IMR-90 (cell line): Measurements from ENCODE around the gene C5AR2.

Experiments used
- BHLHE40 ChIP-seq: fragments of 150-350 bp; IDR thresholded peaks from 2 replicates; pipeline ENCODE4 v1.6.1; 2016; ENCODE audit warnings: mild to moderate bottlenecking, low read depth, low read length
- CEBPB ChIP-seq: IDR thresholded peaks from 2 replicates; pipeline ENCODE4 v1.6.1; 2012; ENCODE audit warnings: low read depth, low read length, improper control_type of control experiment
- CTCF ChIP-seq: conservative IDR thresholded peaks from 2 replicates; pipeline ENCODE4 v1.5.1; 2012; ENCODE audit warnings: mild to moderate bottlenecking, low read depth, low read length, improper control_type of control experiment
- ELK1 ChIP-seq: fragments of 150-350 bp; IDR thresholded peaks from 2 replicates; pipeline ENCODE4 v1.6.1; 2016; ENCODE audit warnings: low read depth, mild to moderate bottlenecking, low read length, moderate library complexity, borderline replicate concordance
- POLR2A ChIP-seq: IDR thresholded peaks from 2 replicates; pipeline ENCODE4 v1.6.1; 2012; ENCODE audit warnings: mild to moderate bottlenecking, low read depth, low read length

- TF ChIP-seq CTCF (no peak), CEBPB (no peak), BHLHE40 (no peak), POLR2A (no peak), ELK1 (no peak)
Measured at GRCh38 chr19:47377208-47377701, 45.3 kb downstream of the C5AR2 start.
